H1 (cell line): Measurements from ENCODE around the gene PLEKHG4. TPM values are rescaled to one million over a fixed set of nuclear protein-coding genes. Genes with fewer than 3 reads are reported as not detected.

Experiments
- CHD1 ChIP-seq: IDR thresholded peaks from 2 replicates; pipeline ENCODE4 v1.6.1; 2012; ENCODE audit warnings: low read depth, low read length, improper control_type of control experiment
- HDAC2 ChIP-seq, 2 experiments: fragments of 300-600 bp in 1 of 2; sonication (generic) in 1 of 2; IDR thresholded peaks; 2 replicates each; pipeline ENCODE4 v1.6.1; 2011 to 2012; ENCODE audit warnings: low read depth in 2 of 2, low read length in 2 of 2, mild to moderate bottlenecking in 2 of 2, moderate library complexity in 2 of 2, borderline replicate concordance in 1 of 2, inconsistent platforms in 1 of 2
- SP1 ChIP-seq: IDR thresholded peaks from 2 replicates; pipeline ENCODE4 v1.6.1; 2011; ENCODE audit warnings: low read depth, low read length
- polyA plus RNA-seq, 7 experiments: library from polyadenylated mRNA; depleted of rRNA in 3 of 7; stranded (reverse) in 5 of 7; unstranded in 2 of 7; fragments of >200 nt in 5 of 7; fragments of 200-250 nt in 2 of 7; gene quantifications; 1 replicate in 5 of 7; 2 replicates in 1 of 7; 4 replicates in 1 of 7; pipeline versions ENCODE4 v1.2.1 to v1.2.3, GENCODE V29; 2011 to 2013; ENCODE audit warnings: missing spikeins in 2 of 7, mixed read lengths in 2 of 7
- total RNA-seq: library from RNA; stranded (reverse); fragmentation: NEBNext Ultra II Directional; extraction: Animal tissue kit (Norgen Biotek cat#: 25700); gene quantifications from 2 replicates; pipeline ENCODE4 v1.2.1, GENCODE V29; 2021
- TF ChIP-seq, protein P1 (sequence below): IDR thresholded peaks from 2 replicates; pipeline ENCODE4 v1.6.1; 2011; ENCODE audit warnings: low read length, improper control_type of control experiment

Gene PLEKHG4
- total and polyA plus RNA-seq, 2 of the 8 experiments (the other 6 are each of a cell fraction or from before 2014, with no cell fraction given): 7.7 to 11.1 TPM

DNA sequence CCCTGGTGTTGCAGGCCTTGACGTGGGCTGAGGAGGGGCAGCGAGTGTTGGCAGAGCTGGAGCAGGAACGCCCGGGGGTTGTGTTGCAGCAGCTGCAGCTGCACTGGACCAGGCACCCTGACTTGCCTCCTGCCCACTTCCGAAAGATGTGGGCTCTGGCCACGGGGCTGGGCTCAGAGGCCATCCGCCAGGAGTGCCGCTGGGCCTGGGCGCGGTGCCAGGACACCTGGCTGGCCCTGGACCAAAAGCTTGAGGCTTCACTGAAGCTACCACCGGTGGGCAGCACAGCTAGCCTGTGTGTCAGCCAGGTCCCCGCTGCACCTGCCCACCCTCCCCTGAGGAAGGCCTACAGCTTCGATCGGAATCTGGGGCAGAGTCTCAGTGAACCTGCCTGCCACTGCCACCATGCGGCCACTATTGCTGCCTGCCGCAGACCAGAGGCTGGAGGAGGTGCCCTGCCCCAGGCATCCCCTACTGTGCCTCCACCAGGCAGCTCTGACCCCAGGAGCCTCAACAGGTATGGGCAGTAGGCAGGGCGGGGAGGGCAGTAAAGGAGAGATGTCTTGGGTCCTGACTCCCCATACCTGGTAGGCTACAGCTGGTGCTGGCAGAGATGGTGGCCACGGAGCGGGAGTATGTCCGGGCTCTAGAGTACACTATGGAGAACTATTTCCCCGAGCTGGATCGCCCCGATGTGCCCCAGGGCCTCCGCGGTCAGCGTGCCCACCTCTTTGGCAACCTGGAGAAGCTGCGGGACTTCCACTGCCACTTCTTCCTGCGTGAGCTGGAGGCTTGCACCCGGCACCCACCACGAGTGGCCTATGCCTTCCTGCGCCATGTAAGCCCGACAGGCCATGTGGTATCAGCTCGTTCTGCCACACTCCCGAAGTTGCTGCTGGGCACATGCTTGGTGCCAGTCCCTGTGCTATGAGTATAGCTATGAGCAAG, 5.6 kb downstream of the PLEKHG4 start (continued):
- no peak for TF ChIP-seq CHD1
- no peak for TF ChIP-seq SP1
- TF ChIP-seq HDAC2 (IDR thresholded peaks at IDR 0.05; ENCODE audit: borderline replicate concordance in 1 of 2, low read depth in 2 of 2, low read length in 2 of 2): no peak
- TF ChIP-seq, protein P1, sequence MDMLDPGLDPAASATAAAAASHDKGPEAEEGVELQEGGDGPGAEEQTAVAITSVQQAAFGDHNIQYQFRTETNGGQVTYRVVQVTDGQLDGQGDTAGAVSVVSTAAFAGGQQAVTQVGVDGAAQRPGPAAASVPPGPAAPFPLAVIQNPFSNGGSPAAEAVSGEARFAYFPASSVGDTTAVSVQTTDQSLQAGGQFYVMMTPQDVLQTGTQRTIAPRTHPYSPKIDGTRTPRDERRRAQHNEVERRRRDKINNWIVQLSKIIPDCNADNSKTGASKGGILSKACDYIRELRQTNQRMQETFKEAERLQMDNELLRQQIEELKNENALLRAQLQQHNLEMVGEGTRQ: no peak
